Common myeloid progenitor, CD34-positive (primary cell): Measurements from ENCODE around the gene ZNF182.

Source experiments
- CTCF ChIA-PET: fragments of 350-600 bp; sonication (Branson Sonifier 250); formaldehyde crosslinking; loops from one replicate; lab custom pipeline; 2021; ENCODE audit warnings: antibody characterized with exemption; lab: Charles Lee
- POLR2A ChIA-PET: fragments of 350-600 bp; sonication (Branson Sonifier 250); formaldehyde crosslinking; loops from one replicate; lab custom pipeline; 2021; ENCODE audit warnings: antibody characterized with exemption; lab: Charles Lee
- DNase-seq, 3 donors: peaks; one replicate each; pipeline versions ENCODE4 v3.0.0 to v3.0.0-alpha.2; 2013
- H3K27ac ChIP-seq, 2 experiments: 1 replicate in 1 of 2; 2 replicates in 1 of 2; pipeline ENCODE4 v1.7.0; 2013; ENCODE audit warnings: inconsistent platforms in 2 of 2, low read length in 2 of 2, mild to moderate bottlenecking in 2 of 2, low read depth in 1 of 2, moderate library complexity in 1 of 2; ENCODE audit not compliant: severe bottlenecking in 2 of 2, insufficient read depth in 1 of 2, poor library complexity in 1 of 2
- H3K27me3 ChIP-seq, 5 experiments: replicated peaks in 2 of 5; 1 replicate in 3 of 5; 2 replicates in 2 of 5; pipeline versions ENCODE4 v1.6.1 to v1.7.0; 2013; ENCODE audit warnings: low read length in 4 of 5, mild to moderate bottlenecking in 2 of 5, moderate library complexity in 2 of 5, inconsistent platforms in 1 of 5; ENCODE audit not compliant: insufficient read depth in 5 of 5, control insufficient read depth in 4 of 5
- H3K36me3 ChIP-seq, 4 experiments: 1 replicate in 2 of 4; 2 replicates in 2 of 4; pipeline versions ENCODE4 v1.6.1 to v1.7.0; 2013; ENCODE audit warnings: low read length in 3 of 4, control low read depth in 1 of 4, mild to moderate bottlenecking in 1 of 4; ENCODE audit not compliant: control insufficient read depth in 4 of 4, insufficient read depth in 4 of 4
- H3K4me1 ChIP-seq, 4 experiments: 1 replicate in 3 of 4; 2 replicates in 1 of 4; pipeline versions ENCODE4 v1.6.1 to v1.7.1; 2013; ENCODE audit warnings: low read length in 3 of 4, mild to moderate bottlenecking in 3 of 4, control low read depth in 1 of 4, inconsistent platforms in 1 of 4, moderate library complexity in 1 of 4; ENCODE audit not compliant: control insufficient read depth in 4 of 4, insufficient read depth in 4 of 4; ENCODE audit errors: control extremely low read depth in 1 of 4
- H3K4me3 ChIP-seq, 7 experiments: 1 replicate in 4 of 7; 2 replicates in 3 of 7; pipeline versions ENCODE4 v1.5.1 to v1.7.0; 2013; ENCODE audit warnings: mild to moderate bottlenecking in 7 of 7, low read length in 6 of 7, moderate library complexity in 6 of 7, inconsistent platforms in 2 of 7, low read depth in 2 of 7, control low read depth in 1 of 7; ENCODE audit not compliant: insufficient read depth in 4 of 7, control insufficient read depth in 1 of 7; ENCODE audit errors: extremely low read depth in 1 of 7
- H3K9me3 ChIP-seq, 5 experiments: 1 replicate in 4 of 5; 2 replicates in 1 of 5; pipeline versions ENCODE4 v1.6.1 to v1.7.1; 2013; ENCODE audit warnings: low read length in 4 of 5, mild to moderate bottlenecking in 2 of 5, inconsistent platforms in 1 of 5, low read depth in 1 of 5, moderate library complexity in 1 of 5; ENCODE audit not compliant: control insufficient read depth in 4 of 5, insufficient read depth in 2 of 5; ENCODE audit errors: control extremely low read depth in 1 of 5
- WGBS: methylation state at CpG from one replicate; pipeline ENCODE4 v1.1.5; 2013; ENCODE audit not compliant: insufficient coverage; 5-methylcytosine and 5-hydroxymethylcytosine counted together

Gene ZNF182

GRCh38 chrX:48002319-48002718, 1.5 kb downstream of the ZNF182 start:
- Histone ChIP-seq H3K27me3 (no peaks in the 10 kb centered on the region), H3K27ac (no peak overlapping the region), H3K4me1 (peaks cover 0 to 7% (median 5%) of the 10 kb centered on the region in 4 experiments), H3K36me3 (peaks cover 4 to 21% (median 6%) of the 10 kb centered on the region in 4 experiments), H3K9me3 (peaks cover 0 to 4% (median 0%) of the 10 kb centered on the region in 5 experiments), H3K4me3 (peak overlapping the region in 3 of 7 experiments; percentile 0 to 85 (median 72))
- POLR2A ChIA-PET = no interaction called here
- CTCF ChIA-PET = no interaction called here
- no peak for DNase-seq
- WGBS = 84% methylated on average over 2 of the region's 3 CpGs

GRCh38 chrX:48001260-48001659, 2.5 kb downstream of the ZNF182 start:
- H3K9me3 ChIP-seq = peaks cover 0 to 5% (median 4%) of the 10 kb centered on the region in 5 experiments
- WGBS = no CpG with 5 or more reads among the region's 3 CpGs
- peaks cover 0 to 7% (median 5%) of the 10 kb centered on the region in 4 experiments for H3K4me1 ChIP-seq
- ChIA-PET POLR2A (no interaction called here), CTCF (no interaction called here)
- peaks cover 4 to 29% (median 8%) of the 10 kb centered on the region in 4 experiments for H3K36me3 ChIP-seq
- H3K27me3 ChIP-seq = no peaks in the 10 kb centered on the region
- DNase-seq = no peak
- no peak overlapping the region for H3K27ac ChIP-seq
- H3K4me3 ChIP-seq = no peak overlapping the region

- CTCF ChIA-PET = no interaction called here
Measured at GRCh38 chrX:47992669-47993068, 11.1 kb downstream of the ZNF182 start.

GRCh38 chrX:47992095-47992380, 11.8 kb downstream of the ZNF182 start:
- Histone ChIP-seq H3K9me3 (peaks cover 4 to 50% (median 16%) of the 10 kb centered on the region in 5 experiments), H3K27me3 (no peaks in the 10 kb centered on the region), H3K27ac (no peak overlapping the region), H3K4me3 (no peak overlapping the region), H3K36me3 (peaks cover 10 to 81% (median 21%) of the 10 kb centered on the region in 4 experiments), H3K4me1 (no peaks in the 10 kb centered on the region)
- no peak for DNase-seq
- POLR2A ChIA-PET = no interaction called here
- WGBS = 78% methylated on average over 1 of the region's 1 CpG
- CTCF ChIA-PET = no interaction called here

More at GRCh38 chrX:47992669-47993068, 11.1 kb downstream of the ZNF182 start:
- H3K4me1 ChIP-seq = no peaks in the 10 kb centered on the region
- H3K27me3 ChIP-seq = no peaks in the 10 kb centered on the region
- H3K36me3 ChIP-seq = peaks cover 4 to 76% (median 19%) of the 10 kb centered on the region in 4 experiments
- 75% methylated on average over 2 of the region's 2 CpGs for WGBS
- no peak overlapping the region for H3K4me3 ChIP-seq
- POLR2A ChIA-PET = no interaction called here
- H3K9me3 ChIP-seq = peaks cover 4 to 50% (median 16%) of the 10 kb centered on the region in 5 experiments
- H3K27ac ChIP-seq = no peak overlapping the region
- no peak for DNase-seq

- CTCF ChIA-PET = no interaction called here
- POLR2A ChIA-PET = no interaction called here
- peak in 1 of 3 donors; percentile 5 for DNase-seq
- 79% methylated on average over 2 of the region's 5 CpGs for WGBS
- peaks cover 4 to 52% (median 18%) of the 10 kb centered on the region in 5 experiments for H3K9me3 ChIP-seq
- H3K27me3 ChIP-seq = no peaks in the 10 kb centered on the region
- H3K36me3 ChIP-seq = peaks cover 11 to 80% (median 21%) of the 10 kb centered on the region in 4 experiments
- H3K4me3 ChIP-seq = no peak overlapping the region
- no peaks in the 10 kb centered on the region for H3K4me1 ChIP-seq
- no peak overlapping the region for H3K27ac ChIP-seq
Measured at GRCh38 chrX:47991263-47992094, 12.3 kb downstream of the ZNF182 start.

- Histone ChIP-seq H3K27me3 (no peaks in the 10 kb centered on the region), H3K9me3 (peaks cover 21 to 67% (median 47%) of the 10 kb centered on the region in 5 experiments), H3K4me3 (peak overlapping the region in 1 of 7 experiments; percentile 31), H3K36me3 (peaks cover 24 to 58% (median 30%) of the 10 kb centered on the region in 4 experiments), H3K4me1 (no peaks in the 10 kb centered on the region), H3K27ac (no peak overlapping the region)
- DNase-seq = no peak
- ChIA-PET CTCF (no interaction called here), POLR2A (no interaction called here)
- WGBS = 100% methylated on average over 2 of the region's 6 CpGs
Measured at GRCh38 chrX:47976254-47977151, 27.3 kb downstream of the ZNF182 start.
